OCI-LY7 (cell line): Measurements from ENCODE around the gene CECR2.

ENCODE experiments used
- CTCF ChIP-seq: fragments of 200-600 bp; sonication (generic); conservative IDR thresholded peaks from 2 replicates; pipeline ENCODE4 v1.5.1; 2014; ENCODE audit warnings: mild to moderate bottlenecking, antibody characterized with exemption, low read length, moderate library complexity, mixed read lengths
- EZH2phosphoT487 ChIP-seq: fragments of 200-600 bp; sonication (generic); IDR thresholded peaks from 2 replicates; pipeline ENCODE4 v1.6.1; 2018; ENCODE audit warnings: low read depth, borderline replicate concordance, mild to moderate bottlenecking, mixed run types, antibody characterized with exemption, low read length, moderate library complexity, mixed read lengths

- TF ChIP-seq CTCF: no peak
- no peak for TF ChIP-seq EZH2phosphoT487
These were observed 112.2 kb downstream of the CECR2 start for GRCh38 chr22:17481424-17481823.
